CD14-positive monocyte (primary cell): Measurements from ENCODE around the gene EML3. TPM values are rescaled to one million over a fixed set of nuclear protein-coding genes. Genes with fewer than 3 reads are reported as not detected.

Experiments used
- DNase-seq, 3 donors: peaks; one replicate each; pipeline ENCODE4 v3.0.0-alpha.2; 2011 to 2022
- H2AFZ ChIP-seq: 2 replicates; pipeline ENCODE4 v1.6.0; 2012; ENCODE audit warnings: mild to moderate bottlenecking, low read depth, low read length, inconsistent platforms; ENCODE audit not compliant: insufficient read depth, poor library complexity, severe bottlenecking
- H3K27ac ChIP-seq, 2 donors: 1 replicate in 1 of 2; 2 replicates in 1 of 2; pipeline ENCODE4 v1.5.1; 2012 to 2013; ENCODE audit warnings: low read length in 2 of 2, control low read depth in 1 of 2, inconsistent platforms in 1 of 2, low read depth in 1 of 2, mild to moderate bottlenecking in 1 of 2
- H3K27me3 ChIP-seq, 2 donors: one replicate each; pipeline versions ENCODE4 v1.6.0 to v1.6.1; 2011 to 2013; ENCODE audit warnings: low read length in 2 of 2; ENCODE audit not compliant: control insufficient read depth in 2 of 2, insufficient read depth in 2 of 2
- H3K36me3 ChIP-seq, 2 donors: replicated peaks in 1 of 2; 1 replicate in 1 of 2; 2 replicates in 1 of 2; pipeline versions ENCODE4 v1.5.1 to v1.6.1; 2012 to 2013; ENCODE audit warnings: low read length in 2 of 2, control low read depth in 1 of 2, inconsistent platforms in 1 of 2, mild to moderate bottlenecking in 1 of 2; ENCODE audit not compliant: insufficient read depth in 2 of 2, control insufficient read depth in 1 of 2
- H3K4me1 ChIP-seq, 2 donors: 1 replicate in 1 of 2; 2 replicates in 1 of 2; pipeline versions ENCODE4 v1.5.1 to v1.6.1; 2012 to 2013; ENCODE audit warnings: low read length in 2 of 2, control low read depth in 1 of 2, inconsistent platforms in 1 of 2, mild to moderate bottlenecking in 1 of 2, moderate library complexity in 1 of 2; ENCODE audit not compliant: insufficient read depth in 2 of 2, control insufficient read depth in 1 of 2
- H3K4me2 ChIP-seq: replicated peaks from 2 replicates; pipeline ENCODE3; 2012; ENCODE audit warnings: low read length, moderate library complexity, mild to moderate bottlenecking; ENCODE audit not compliant: poor library complexity, severe bottlenecking; ENCODE audit errors: extremely low read depth
- H3K4me3 ChIP-seq, 3 experiments: fragments of 200-600 bp in 1 of 3; sonication (generic) in 1 of 3; replicated peaks in 1 of 3; 1 replicate in 2 of 3; 2 replicates in 1 of 3; pipeline ENCODE4 v1.5.1; 2011 to 2013; ENCODE audit warnings: low read length in 3 of 3, mild to moderate bottlenecking in 3 of 3, control low read depth in 2 of 3, low read depth in 2 of 3, inconsistent platforms in 1 of 3, moderate library complexity in 1 of 3
- H3K79me2 ChIP-seq: 2 replicates; pipeline ENCODE4 v1.6.0; 2012; ENCODE audit warnings: mild to moderate bottlenecking, control low read depth, inconsistent platforms, low read length, moderate library complexity; ENCODE audit not compliant: insufficient read depth
- H3K9ac ChIP-seq: 2 replicates; pipeline ENCODE4 v1.6.0; 2017; ENCODE audit warnings: low read length, mild to moderate bottlenecking; ENCODE audit not compliant: insufficient read depth, poor library complexity, severe bottlenecking
- H3K9me3 ChIP-seq, 2 donors: replicated peaks in 1 of 2; 1 replicate in 1 of 2; 2 replicates in 1 of 2; pipeline versions ENCODE4 v1.5.1 to v1.6.1; 2012 to 2013; ENCODE audit warnings: low read length in 2 of 2, control low read depth in 1 of 2; ENCODE audit not compliant: control insufficient read depth in 1 of 2, insufficient read depth in 1 of 2
- H4K20me1 ChIP-seq: 2 replicates; pipeline ENCODE4 v1.6.0; 2012; ENCODE audit warnings: mild to moderate bottlenecking, low read length, control low read depth, moderate library complexity; ENCODE audit not compliant: insufficient read depth
- H3K27ac Mint-ChIP-seq, 7 donors: one replicate each; pipeline ENCODE4 v1.8.0; 2020; ENCODE audit warnings: mild to moderate bottlenecking in 7 of 7, mixed read lengths in 7 of 7, moderate library complexity in 6 of 7, inconsistent platforms in 2 of 7
- H3K27me3 Mint-ChIP-seq, 3 donors: one replicate each; pipeline ENCODE4 v1.8.0; 2021 to 2022; ENCODE audit warnings: low read depth in 3 of 3, mild to moderate bottlenecking in 3 of 3, mixed read lengths in 3 of 3, moderate library complexity in 3 of 3, inconsistent platforms in 1 of 3
- H3K36me3 Mint-ChIP-seq, 2 donors: one replicate each; pipeline ENCODE4 v1.8.0; 2020; ENCODE audit warnings: mixed read lengths in 2 of 2, inconsistent platforms in 1 of 2, mild to moderate bottlenecking in 1 of 2
- H3K4me1 Mint-ChIP-seq: one replicate; pipeline ENCODE4 v1.8.0; 2020; ENCODE audit warnings: mild to moderate bottlenecking, mixed read lengths
- H3K4me3 Mint-ChIP-seq, 2 donors: one replicate each; pipeline ENCODE4 v1.8.0; 2020; ENCODE audit warnings: mild to moderate bottlenecking in 2 of 2, mixed read lengths in 2 of 2, moderate library complexity in 1 of 2
- H3K9me3 Mint-ChIP-seq, 7 donors: one replicate each; pipeline ENCODE4 v1.8.0; 2020 to 2022; ENCODE audit warnings: mixed read lengths in 7 of 7, mild to moderate bottlenecking in 6 of 7, moderate library complexity in 6 of 7, inconsistent platforms in 2 of 7
- WGBS: methylation state at CpG from one replicate; pipeline ENCODE4 v1.1.5; 2013; ENCODE audit warnings: missing lambda C conversion rate; ENCODE audit not compliant: insufficient coverage; 5-methylcytosine and 5-hydroxymethylcytosine counted together
- intact Hi-C, 2 donors: fragments of 100-400 bp; cut with micrococcal nuclease; formaldehyde crosslinking; loops; one replicate each; pipeline versions ENCODE4 v1.15.0 to v1.15.1; 2023
- polyA plus RNA-seq, 3 donors: library from polyadenylated mRNA; depleted of rRNA in 1 of 3; unstranded in 2 of 3; stranded (reverse) in 1 of 3; fragments of 300-500 nt in 2 of 3; fragments of >200 nt in 1 of 3; fragmentation: Illumina TruSeq in 2 of 3; gene quantifications; 1 replicate in 2 of 3; 2 replicates in 1 of 3; pipeline ENCODE4 v1.2.3, GENCODE V29; 2012 to 2021
- small RNA-seq: library from RNA; depleted of rRNA; stranded (forward); fragments of <200 nt; gene quantifications from one replicate; pipeline ENCODE3, GENCODE V24; 2012; ENCODE audit warnings: low read depth; ENCODE audit not compliant: insufficient read length
- TF ChIP-seq, protein P1 (sequence below): fragments of 200-600 bp; IDR thresholded peaks from one replicate; pipeline ENCODE4 v1.8.0; 2022; ENCODE audit warnings: antibody characterized with exemption, mild to moderate bottlenecking

EML3 gene
- polyA plus RNA-seq, 3 donors: 7.2 to 131 (median 10.6) TPM

DNA sequence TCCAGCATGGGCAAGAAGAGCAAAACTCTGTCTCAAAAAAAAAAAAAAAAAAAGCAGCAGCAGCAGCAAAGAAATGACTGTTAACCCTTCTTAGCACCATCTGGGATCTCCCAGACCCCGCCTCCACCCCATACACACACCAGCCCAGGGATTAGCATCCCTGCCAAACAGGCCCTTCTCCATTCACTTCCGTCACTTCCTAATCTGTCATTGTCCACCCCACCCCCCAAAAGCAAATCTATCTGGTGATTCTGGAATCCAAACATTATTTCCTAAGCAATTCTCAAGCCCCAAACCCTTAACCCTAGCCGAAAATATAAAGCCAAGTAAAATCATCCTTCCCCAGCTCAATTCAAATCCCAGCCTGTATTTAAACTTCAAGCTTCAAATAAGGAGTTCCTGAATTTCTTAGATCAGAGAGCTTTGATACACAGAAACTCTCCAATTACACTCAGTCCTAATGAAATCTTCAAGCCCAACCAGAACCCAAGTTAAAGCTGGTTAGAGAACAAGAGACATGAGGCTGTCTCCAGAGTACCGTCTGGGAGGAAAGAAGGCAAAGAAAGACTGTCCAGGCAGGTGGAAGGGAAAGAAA lies 60.0 kb downstream of the EML3 start:
- Histone ChIP-seq H3K4me1 (peaks cover 74 to 75% of the 10 kb centered on the region in 2 donors), H3K4me3 (peak overlapping the region; percentile 0 to 72 (median 9)), H4K20me1 (peaks cover 8% of the 10 kb centered on the region), H2AFZ (no peak overlapping the region), H3K9me3 (no peaks in the 10 kb centered on the region), H3K79me2 (peaks cover 25% of the 10 kb centered on the region), H3K4me2 (peak overlapping the region; percentile 77), H3K27ac (peak overlapping the region; percentile 95 to 100), H3K9ac (peak overlapping the region; percentile 92), H3K36me3 (no peaks in the 10 kb centered on the region), H3K27me3 (no peaks in the 10 kb centered on the region)
- intact Hi-C loops: loop anchor here (1.0 to 5.0 kb wide), 2 partner anchors 9 to 585 kb away; partner anchors contain the start of gene FTH1 (in 1 of the 2)
- Mint-ChIP-seq H3K36me3 (peaks cover 5 to 7% of the 10 kb centered on the region in 2 donors), H3K4me3 (peak overlapping the region; percentile 70 to 84), H3K9me3 (no peaks in the 10 kb centered on the region), H3K4me1 (peaks cover 82% of the 10 kb centered on the region), H3K27me3 (peaks cover 2 to 28% (median 8%) of the 10 kb centered on the region in 3 donors), H3K27ac (peak overlapping the region; percentile 100)
- DNase-seq: peak; percentile 65 to 71 (median 66)
- TF ChIP-seq, protein P1, sequence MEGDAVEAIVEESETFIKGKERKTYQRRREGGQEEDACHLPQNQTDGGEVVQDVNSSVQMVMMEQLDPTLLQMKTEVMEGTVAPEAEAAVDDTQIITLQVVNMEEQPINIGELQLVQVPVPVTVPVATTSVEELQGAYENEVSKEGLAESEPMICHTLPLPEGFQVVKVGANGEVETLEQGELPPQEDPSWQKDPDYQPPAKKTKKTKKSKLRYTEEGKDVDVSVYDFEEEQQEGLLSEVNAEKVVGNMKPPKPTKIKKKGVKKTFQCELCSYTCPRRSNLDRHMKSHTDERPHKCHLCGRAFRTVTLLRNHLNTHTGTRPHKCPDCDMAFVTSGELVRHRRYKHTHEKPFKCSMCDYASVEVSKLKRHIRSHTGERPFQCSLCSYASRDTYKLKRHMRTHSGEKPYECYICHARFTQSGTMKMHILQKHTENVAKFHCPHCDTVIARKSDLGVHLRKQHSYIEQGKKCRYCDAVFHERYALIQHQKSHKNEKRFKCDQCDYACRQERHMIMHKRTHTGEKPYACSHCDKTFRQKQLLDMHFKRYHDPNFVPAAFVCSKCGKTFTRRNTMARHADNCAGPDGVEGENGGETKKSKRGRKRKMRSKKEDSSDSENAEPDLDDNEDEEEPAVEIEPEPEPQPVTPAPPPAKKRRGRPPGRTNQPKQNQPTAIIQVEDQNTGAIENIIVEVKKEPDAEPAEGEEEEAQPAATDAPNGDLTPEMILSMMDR: no peak
- whole genome bisulfite sequencing: 39% methylated on average over 4 of the region's 4 CpGs

Small RNA genes lying within 50 kb of the gene (small RNA-seq; reads per million reads assigned to genes)
- not detected for gene AP001458.1
- not detected for gene EEF1G
- not detected for gene MIR6747

Other genes with a start within 250 kb of the EML3 start
- gene SCGB1A1, start 193.7 kb downstream of the EML3 start, polyA plus RNA-seq: not detected
- 100 to 1,000 TPM in 2 of 3 donors, 10 to 100 TPM in 1; 80.0 to 201 (median 103) TPM for gene AHNAK, start 66.0 kb downstream of the EML3 start, polyA plus RNA-seq
- gene EEF1G, start 38.9 kb downstream of the EML3 start, polyA plus RNA-seq: 100 to 1,000 TPM; 490 to 603 (median 491) TPM
- gene TUT1, start 21.3 kb downstream of the EML3 start, polyA plus RNA-seq: 10 to 100 TPM in 1 of 3 donors, 1 to 10 TPM in 2; 1.8 to 16.3 (median 2.1) TPM
- gene MTA2, start 10.9 kb downstream of the EML3 start, polyA plus RNA-seq: 10 to 100 TPM; 14.0 to 38.6 (median 17.6) TPM
- 1 to 10 TPM in 1 of 3 donors, under 1 TPM in 2; 0.51 to 1.4 (median 0.75) TPM for gene ROM1, start 482 bp upstream of the EML3 start, polyA plus RNA-seq
- 10 to 100 TPM; 18.5 to 44.9 (median 19.0) TPM for gene B3GAT3, start 9.2 kb upstream of the EML3 start, polyA plus RNA-seq
- 100 to 1,000 TPM in 2 of 3 donors, 10 to 100 TPM in 1; 99.7 to 116 (median 109) TPM for gene GANAB, start 33.8 kb upstream of the EML3 start, polyA plus RNA-seq
- 10 to 100 TPM in 1 of 3 donors, 1 to 10 TPM in 2; 4.2 to 16.0 (median 9.9) TPM for gene INTS5, start 40.5 kb upstream of the EML3 start, polyA plus RNA-seq
- gene C11orf98, start 52.4 kb upstream of the EML3 start, polyA plus RNA-seq: 10 to 100 TPM; 25.9 to 78.2 (median 74.6) TPM
- 1 to 10 TPM in 2 of 3 donors, under 1 TPM in 1; 0.73 to 4.9 (median 1.4) TPM for gene CSKMT, start 52.5 kb upstream of the EML3 start, polyA plus RNA-seq
- 1 to 10 TPM; 3.3 to 7.9 (median 7.2) TPM for gene UQCC3, start 58.9 kb upstream of the EML3 start, polyA plus RNA-seq
- gene LBHD1, start 59.5 kb upstream of the EML3 start, polyA plus RNA-seq: 1 to 10 TPM; 1.9 to 9.1 (median 2.9) TPM
- gene UBXN1, start 66.3 kb upstream of the EML3 start, polyA plus RNA-seq: 100 to 1,000 TPM in 2 of 3 donors, 10 to 100 TPM in 1; 93.9 to 147 (median 106) TPM
- gene LRRN4CL, start 76.8 kb upstream of the EML3 start, polyA plus RNA-seq: not detected
- gene BSCL2, start 94.6 kb upstream of the EML3 start, polyA plus RNA-seq: 10 to 100 TPM; 43.5 to 65.7 (median 63.3) TPM
- gene GNG3, start 94.9 kb upstream of the EML3 start, polyA plus RNA-seq: under 1 TPM in 1 of 3 donors, not detected in 2; 0.23 TPM
- gene HNRNPUL2, start 114.7 kb upstream of the EML3 start, polyA plus RNA-seq: 10 to 100 TPM in 1 of 3 donors, under 1 TPM in 2; 0.33 to 13.8 (median 0.88) TPM
- 10 to 100 TPM; 17.9 to 21.6 (median 20.4) TPM for gene TTC9C, start 115.7 kb upstream of the EML3 start, polyA plus RNA-seq
- gene ZBTB3, start 141.4 kb upstream of the EML3 start, polyA plus RNA-seq: 1 to 10 TPM; 1.7 to 4.5 (median 2.0) TPM
- 100 to 1,000 TPM; 162 to 243 (median 231) TPM for gene POLR2G, start 148.8 kb upstream of the EML3 start, polyA plus RNA-seq
- gene TAF6L, start 158.6 kb upstream of the EML3 start, polyA plus RNA-seq: 10 to 100 TPM in 1 of 3 donors, 1 to 10 TPM in 2; 5.1 to 35.5 (median 5.3) TPM
- gene TMEM179B, start 174.6 kb upstream of the EML3 start, polyA plus RNA-seq: 100 to 1,000 TPM in 2 of 3 donors, 10 to 100 TPM in 1; 95.8 to 236 (median 220) TPM
- 10 to 100 TPM in 2 of 3 donors, 1 to 10 TPM in 1; 5.7 to 20.4 (median 19.6) TPM for gene TMEM223, start 179.2 kb upstream of the EML3 start, polyA plus RNA-seq
- gene NXF1, start 192.7 kb upstream of the EML3 start, polyA plus RNA-seq: 100 to 1,000 TPM in 1 of 3 donors, 10 to 100 TPM in 2; 50.1 to 748 (median 70.6) TPM
- 10 to 100 TPM; 36.4 to 39.6 (median 38.5) TPM for gene STX5, start 219.3 kb upstream of the EML3 start, polyA plus RNA-seq
- gene TEX54, start 220.1 kb upstream of the EML3 start, polyA plus RNA-seq: under 1 TPM in 1 of 3 donors, not detected in 2; 0.74 TPM
- 10 to 100 TPM; 14.2 to 52.5 (median 18.4) TPM for gene WDR74, start 226.8 kb upstream of the EML3 start, polyA plus RNA-seq